ENCODE measurements around the gene FARS2. TPM values are rescaled to one million over a fixed set of nuclear protein-coding genes. Genes with fewer than 3 reads are reported as not detected.

FARS2 gene
- total and polyA plus RNA-seq, 9 of the 15 experiments (the other 6 are each of a cell fraction or from before 2014, with no cell fraction given): 16.5 to 62.2 (median 27.0) TPM

DNA sequence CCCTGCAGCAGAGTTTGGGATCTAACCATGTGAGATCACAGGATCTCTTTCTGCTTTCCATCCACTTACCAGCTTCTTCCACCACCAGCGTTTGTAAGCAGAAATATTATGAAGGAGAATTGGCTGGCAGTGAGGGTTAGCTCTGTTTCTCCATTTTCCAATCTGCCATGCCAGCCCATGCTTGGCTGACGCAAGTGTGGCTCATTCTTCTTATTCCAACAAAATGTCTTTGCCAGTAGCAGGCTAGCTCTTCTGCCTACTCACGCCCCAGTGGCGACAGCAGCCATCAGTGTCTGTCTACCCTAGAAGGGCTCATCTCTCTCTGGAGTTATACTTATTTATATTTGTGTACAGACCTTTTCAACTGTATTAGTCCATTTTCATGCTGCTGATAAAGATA, 286.2 kb downstream of the FARS2 start:
- no peak overlapping the region for H3K9ac ChIP-seq (ENCODE audit: insufficient read depth in 1 of 2, low read depth in 2 of 2, low read length in 2 of 2)
- POLR2A ChIA-PET: no interaction called here
- in situ Hi-C loops (cut with MboI) (no loop called here), intact Hi-C loops (cut with micrococcal nuclease) (no loop called here)
- H3K9me1 ChIP-seq (ENCODE audit: control insufficient read depth, insufficient read depth, low read length): no peaks in the 10 kb centered on the region
- CTCF ChIA-PET (ENCODE audit: low intra/inter-chr PET ratio): no interaction called here
- no peaks in the 10 kb centered on the region for H3K9me3 ChIP-seq (replicated peaks; ENCODE audit: control insufficient read depth, insufficient read depth, low read depth, low read length)
- no peak for ATAC-seq
- H3K79me2 ChIP-seq (ENCODE audit: control insufficient read depth, insufficient read depth, low read length): no peaks in the 10 kb centered on the region
- 88% methylated on average over 4 of the region's 4 CpGs for WGBS (ENCODE audit: insufficient coverage, low coverage, missing lambda C conversion rate)
- DNase-seq (ENCODE audit: extremely low read depth in 1 of 4, low spot score in 3 of 4): no peak
- H2AFZ ChIP-seq (ENCODE audit: low read depth, low read length): no peak overlapping the region
- no peak for TF ChIP-seq GATA2 (CRISPR knock-in tag; IDR thresholded peaks at IDR 0.05)
- TF ChIP-seq ZKSCAN3 (CRISPR knock-in tag; IDR thresholded peaks at IDR 0.05): no peak
- no peak for TF ChIP-seq MCM3 (IDR thresholded peaks at IDR 0.05)
- TF ChIP-seq SP1 (CRISPR knock-in tag; IDR thresholded peaks at IDR 0.05): no peak
- TF ChIP-seq, protein P1, sequence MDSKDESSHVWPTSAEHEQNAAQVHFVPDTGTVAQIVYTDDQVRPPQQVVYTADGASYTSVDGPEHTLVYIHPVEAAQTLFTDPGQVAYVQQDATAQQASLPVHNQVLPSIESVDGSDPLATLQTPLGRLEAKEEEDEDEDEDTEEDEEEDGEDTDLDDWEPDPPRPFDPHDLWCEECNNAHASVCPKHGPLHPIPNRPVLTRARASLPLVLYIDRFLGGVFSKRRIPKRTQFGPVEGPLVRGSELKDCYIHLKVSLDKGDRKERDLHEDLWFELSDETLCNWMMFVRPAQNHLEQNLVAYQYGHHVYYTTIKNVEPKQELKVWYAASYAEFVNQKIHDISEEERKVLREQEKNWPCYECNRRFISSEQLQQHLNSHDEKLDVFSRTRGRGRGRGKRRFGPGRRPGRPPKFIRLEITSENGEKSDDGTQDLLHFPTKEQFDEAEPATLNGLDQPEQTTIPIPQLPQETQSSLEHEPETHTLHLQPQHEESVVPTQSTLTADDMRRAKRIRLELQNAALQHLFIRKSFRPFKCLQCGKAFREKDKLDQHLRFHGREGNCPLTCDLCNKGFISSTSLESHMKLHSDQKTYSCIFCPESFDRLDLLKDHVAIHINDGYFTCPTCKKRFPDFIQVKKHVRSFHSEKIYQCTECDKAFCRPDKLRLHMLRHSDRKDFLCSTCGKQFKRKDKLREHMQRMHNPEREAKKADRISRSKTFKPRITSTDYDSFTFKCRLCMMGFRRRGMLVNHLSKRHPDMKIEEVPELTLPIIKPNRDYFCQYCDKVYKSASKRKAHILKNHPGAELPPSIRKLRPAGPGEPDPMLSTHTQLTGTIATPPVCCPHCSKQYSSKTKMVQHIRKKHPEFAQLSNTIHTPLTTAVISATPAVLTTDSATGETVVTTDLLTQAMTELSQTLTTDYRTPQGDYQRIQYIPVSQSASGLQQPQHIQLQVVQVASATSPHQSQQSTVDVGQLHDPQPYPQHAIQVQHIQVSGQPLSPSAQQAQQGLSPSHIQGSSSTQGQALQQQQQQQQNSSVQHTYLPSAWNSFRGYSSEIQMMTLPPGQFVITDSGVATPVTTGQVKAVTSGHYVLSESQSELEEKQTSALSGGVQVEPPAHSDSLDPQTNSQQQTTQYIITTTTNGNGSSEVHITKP (IDR thresholded peaks at IDR 0.05; ENCODE audit: partially characterized antibody): no peak
- TF ChIP-seq ZNF445 (CRISPR knock-in tag; IDR thresholded peaks at IDR 0.05; ENCODE audit: low read depth): no peak
- TF ChIP-seq ZNF143 (CRISPR knock-in tag; IDR thresholded peaks at IDR 0.05): no peak
- TF ChIP-seq GTF2E2 (tag; IDR thresholded peaks at IDR 0.05): no peak
- TF ChIP-seq, protein P2, sequence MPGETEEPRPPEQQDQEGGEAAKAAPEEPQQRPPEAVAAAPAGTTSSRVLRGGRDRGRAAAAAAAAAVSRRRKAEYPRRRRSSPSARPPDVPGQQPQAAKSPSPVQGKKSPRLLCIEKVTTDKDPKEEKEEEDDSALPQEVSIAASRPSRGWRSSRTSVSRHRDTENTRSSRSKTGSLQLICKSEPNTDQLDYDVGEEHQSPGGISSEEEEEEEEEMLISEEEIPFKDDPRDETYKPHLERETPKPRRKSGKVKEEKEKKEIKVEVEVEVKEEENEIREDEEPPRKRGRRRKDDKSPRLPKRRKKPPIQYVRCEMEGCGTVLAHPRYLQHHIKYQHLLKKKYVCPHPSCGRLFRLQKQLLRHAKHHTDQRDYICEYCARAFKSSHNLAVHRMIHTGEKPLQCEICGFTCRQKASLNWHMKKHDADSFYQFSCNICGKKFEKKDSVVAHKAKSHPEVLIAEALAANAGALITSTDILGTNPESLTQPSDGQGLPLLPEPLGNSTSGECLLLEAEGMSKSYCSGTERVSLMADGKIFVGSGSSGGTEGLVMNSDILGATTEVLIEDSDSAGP (CRISPR knock-in tag; IDR thresholded peaks at IDR 0.05): no peak
- no peak for TF ChIP-seq FOS (IDR thresholded peaks at IDR 0.05; ENCODE audit: extremely low read depth, insufficient read length)
- TF ChIP-seq, protein P3, sequence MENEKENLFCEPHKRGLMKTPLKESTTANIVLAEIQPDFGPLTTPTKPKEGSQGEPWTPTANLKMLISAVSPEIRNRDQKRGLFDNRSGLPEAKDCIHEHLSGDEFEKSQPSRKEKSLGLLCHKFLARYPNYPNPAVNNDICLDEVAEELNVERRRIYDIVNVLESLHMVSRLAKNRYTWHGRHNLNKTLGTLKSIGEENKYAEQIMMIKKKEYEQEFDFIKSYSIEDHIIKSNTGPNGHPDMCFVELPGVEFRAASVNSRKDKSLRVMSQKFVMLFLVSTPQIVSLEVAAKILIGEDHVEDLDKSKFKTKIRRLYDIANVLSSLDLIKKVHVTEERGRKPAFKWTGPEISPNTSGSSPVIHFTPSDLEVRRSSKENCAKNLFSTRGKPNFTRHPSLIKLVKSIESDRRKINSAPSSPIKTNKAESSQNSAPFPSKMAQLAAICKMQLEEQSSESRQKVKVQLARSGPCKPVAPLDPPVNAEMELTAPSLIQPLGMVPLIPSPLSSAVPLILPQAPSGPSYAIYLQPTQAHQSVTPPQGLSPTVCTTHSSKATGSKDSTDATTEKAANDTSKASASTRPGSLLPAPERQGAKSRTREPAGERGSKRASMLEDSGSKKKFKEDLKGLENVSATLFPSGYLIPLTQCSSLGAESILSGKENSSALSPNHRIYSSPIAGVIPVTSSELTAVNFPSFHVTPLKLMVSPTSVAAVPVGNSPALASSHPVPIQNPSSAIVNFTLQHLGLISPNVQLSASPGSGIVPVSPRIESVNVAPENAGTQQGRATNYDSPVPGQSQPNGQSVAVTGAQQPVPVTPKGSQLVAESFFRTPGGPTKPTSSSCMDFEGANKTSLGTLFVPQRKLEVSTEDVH (IDR thresholded peaks at IDR 0.05; ENCODE audit: low read depth, partially characterized antibody): no peak
- no peak for TF ChIP-seq PTBP1 (IDR thresholded peaks at IDR 0.05; ENCODE audit: low read depth, low read length)
- TF ChIP-seq ZNF384 (IDR thresholded peaks at IDR 0.05; ENCODE audit: low read depth, low read length): no peak
- no peak for TF ChIP-seq PCBP1 (IDR thresholded peaks at IDR 0.05; ENCODE audit: low read depth, low read length, poor library complexity, severe bottlenecking)
- TF ChIP-seq BDP1 (IDR thresholded peaks at IDR 0.05; ENCODE audit: insufficient read depth, insufficient read length): no peak
- BruUV-seq (replicated peaks): no TSS peak
- no peaks in the 10 kb centered on the region for H3K27me3 ChIP-seq (ENCODE audit: control insufficient read depth in 2 of 2, insufficient read depth in 2 of 2, low read length in 2 of 2)
- H3K4me1 ChIP-seq (replicated peaks in 1 of 2; ENCODE audit: control insufficient read depth in 2 of 2, insufficient read depth in 2 of 2, low read length in 2 of 2): no peaks in the 10 kb centered on the region; a peak in 1 of 5 replicates
- no peaks in the 10 kb centered on the region for H3K36me3 ChIP-seq (ENCODE audit: control insufficient read depth, insufficient read depth, low read length)
- no peak overlapping the region for H3K27ac ChIP-seq (ENCODE audit: extremely low read depth, low read depth, low read length)
- FAIRE-seq: no peak
- H3K4me3 ChIP-seq: no peak overlapping the region
- H4K20me1 ChIP-seq (replicated peaks; ENCODE audit: control insufficient read depth, insufficient read depth, low read length): no peaks in the 10 kb centered on the region
- no peak overlapping the region for H3K4me2 ChIP-seq (ENCODE audit: insufficient read depth, low read length)
